ENCODE measurements around the gene UBL4A.

Gene UBL4A

GRCh38 chrX:154434394-154435168 lies 51.8 kb downstream of the UBL4A start:
- no peaks in the 10 kb centered on the region for H3K9me3 ChIP-seq
- TF ChIP-seq CTCF (IDR thresholded peaks at IDR 0.05; ENCODE audit: low read depth, low read length): no peak
- peaks cover 32% of the 10 kb centered on the region for H3K36me3 ChIP-seq
- H3K4me3 ChIP-seq (ENCODE audit: low read depth, low read length): no peak overlapping the region
- no peaks in the 10 kb centered on the region for H3K4me1 ChIP-seq
- no peaks in the 10 kb centered on the region for H3K27me3 ChIP-seq
- no peak for DNase-seq

Measured in BE2C (cell line).